ENCODE measurements around the gene MINK1.
"Not testable (repeated sequence)": the region's sequence is repeated elsewhere in the genome, so short reads cannot be mapped to it uniquely, and the experiment has no call there.

Gene MINK1

GRCh38 chr17:4850246-4850645 lies 17.1 kb downstream of the MINK1 start:
- Mint-ChIP-seq H3K4me3 (no peak overlapping the region), H3K27ac (no peak overlapping the region), H3K36me3 (peaks cover 3% of the 10 kb centered on the region), H3K4me1 (ENCODE audit: low read depth) (peaks cover 34% of the 10 kb centered on the region), H3K9me3 (ENCODE audit: low read depth) (no peaks in the 10 kb centered on the region), H3K27me3 (no peaks in the 10 kb centered on the region)

- Mint-ChIP-seq H3K27ac (no peak overlapping the region), H3K4me3 (peak overlapping the region; percentile 14), H3K4me1 (ENCODE audit: low read depth) (peaks cover 32% of the 10 kb centered on the region), H3K27me3 (no peaks in the 10 kb centered on the region), H3K36me3 (peaks cover 3% of the 10 kb centered on the region), H3K9me3 (ENCODE audit: low read depth) (no peaks in the 10 kb centered on the region)
These were observed 17.9 kb downstream of the MINK1 start for GRCh38 chr17:4851084-4851483.

- no peak overlapping the region for H3K27ac Mint-ChIP-seq
- no peak overlapping the region for H3K4me3 Mint-ChIP-seq
- H3K4me1 Mint-ChIP-seq (ENCODE audit: low read depth): peaks cover 30% of the 10 kb centered on the region
- H3K27me3 Mint-ChIP-seq: no peaks in the 10 kb centered on the region
- H3K36me3 Mint-ChIP-seq: peaks cover 1% of the 10 kb centered on the region
- no peaks in the 10 kb centered on the region for H3K9me3 Mint-ChIP-seq (ENCODE audit: low read depth)
These were observed 19.5 kb downstream of the MINK1 start for GRCh38 chr17:4852567-4853207.

- Mint-ChIP-seq H3K27ac (no peak overlapping the region), H3K27me3 (no peaks in the 10 kb centered on the region), H3K4me1 (ENCODE audit: low read depth) (peaks cover 30% of the 10 kb centered on the region), H3K4me3 (no peak overlapping the region), H3K9me3 (ENCODE audit: low read depth) (no peaks in the 10 kb centered on the region), H3K36me3 (peaks cover 3% of the 10 kb centered on the region)
These were observed 20.1 kb downstream of the MINK1 start for GRCh38 chr17:4853208-4853671.

- Mint-ChIP-seq H3K27ac (no peak overlapping the region), H3K4me1 (ENCODE audit: low read depth) (peaks cover 32% of the 10 kb centered on the region), H3K4me3 (no peak overlapping the region), H3K27me3 (no peaks in the 10 kb centered on the region), H3K9me3 (ENCODE audit: low read depth) (no peaks in the 10 kb centered on the region), H3K36me3 (peaks cover 3% of the 10 kb centered on the region)
These were observed 21.1 kb downstream of the MINK1 start for GRCh38 chr17:4854111-4854681.

- Mint-ChIP-seq H3K9me3 (ENCODE audit: low read depth) (no peaks in the 10 kb centered on the region), H3K27me3 (no peaks in the 10 kb centered on the region), H3K27ac (no peak overlapping the region), H3K36me3 (peaks cover 7% of the 10 kb centered on the region), H3K4me3 (no peak overlapping the region), H3K4me1 (ENCODE audit: low read depth) (peaks cover 24% of the 10 kb centered on the region)
These were observed 23.3 kb downstream of the MINK1 start for GRCh38 chr17:4856271-4856936.

- no peak overlapping the region for H3K4me3 Mint-ChIP-seq
- H3K4me1 Mint-ChIP-seq (ENCODE audit: low read depth): peaks cover 23% of the 10 kb centered on the region
- H3K36me3 Mint-ChIP-seq: peaks cover 7% of the 10 kb centered on the region
- no peaks in the 10 kb centered on the region for H3K27me3 Mint-ChIP-seq
- no peak overlapping the region for H3K27ac Mint-ChIP-seq
- H3K9me3 Mint-ChIP-seq (ENCODE audit: low read depth): no peaks in the 10 kb centered on the region
These were observed 23.8 kb downstream of the MINK1 start for GRCh38 chr17:4856937-4857314.

GRCh38 chr17:4857347-4857746 lies 24.2 kb downstream of the MINK1 start:
- H3K27me3 Mint-ChIP-seq; H3K9me3 Mint-ChIP-seq (ENCODE audit: low read depth); H3K4me3 Mint-ChIP-seq; H3K36me3 Mint-ChIP-seq; H3K27ac Mint-ChIP-seq: not testable (repeated sequence)
- peaks cover 19% of the 10 kb centered on the region for H3K4me1 Mint-ChIP-seq (ENCODE audit: low read depth)

- H3K4me1 Mint-ChIP-seq (ENCODE audit: low read depth): peaks cover 20% of the 10 kb centered on the region
- no peaks in the 10 kb centered on the region for H3K27me3 Mint-ChIP-seq
- peaks cover 7% of the 10 kb centered on the region for H3K36me3 Mint-ChIP-seq
These were observed 25.1 kb downstream of the MINK1 start for GRCh38 chr17:4858068-4858881.

GRCh38 chr17:4858882-4859260 lies 25.7 kb downstream of the MINK1 start:
- Mint-ChIP-seq H3K4me3 (no peak overlapping the region), H3K9me3 (ENCODE audit: low read depth) (no peaks in the 10 kb centered on the region), H3K27ac (no peak overlapping the region), H3K27me3 (no peaks in the 10 kb centered on the region), H3K4me1 (ENCODE audit: low read depth) (peaks cover 16% of the 10 kb centered on the region), H3K36me3 (peaks cover 7% of the 10 kb centered on the region)

More at GRCh38 chr17:4858068-4858881, 25.1 kb downstream of the MINK1 start:
- no peak overlapping the region for H3K4me3 Mint-ChIP-seq
- H3K27ac Mint-ChIP-seq: no peak overlapping the region
- H3K9me3 Mint-ChIP-seq (ENCODE audit: low read depth): no peaks in the 10 kb centered on the region

GRCh38 chr17:4859816-4860625 lies 26.9 kb downstream of the MINK1 start:
- peaks cover 9% of the 10 kb centered on the region for H3K4me1 Mint-ChIP-seq (ENCODE audit: low read depth)
- H3K9me3 Mint-ChIP-seq (ENCODE audit: low read depth): no peaks in the 10 kb centered on the region

GRCh38 chr17:4860651-4861050 lies 27.5 kb downstream of the MINK1 start:
- Mint-ChIP-seq H3K27ac (no peak overlapping the region), H3K9me3 (ENCODE audit: low read depth) (no peaks in the 10 kb centered on the region), H3K4me1 (ENCODE audit: low read depth) (peaks cover 9% of the 10 kb centered on the region), H3K4me3 (no peak overlapping the region), H3K36me3 (peaks cover 7% of the 10 kb centered on the region), H3K27me3 (no peaks in the 10 kb centered on the region)

More at GRCh38 chr17:4859816-4860625, 26.9 kb downstream of the MINK1 start:
- H3K4me3 Mint-ChIP-seq: no peak overlapping the region
- H3K27me3 Mint-ChIP-seq: no peaks in the 10 kb centered on the region
- H3K27ac Mint-ChIP-seq: no peak overlapping the region
- peaks cover 7% of the 10 kb centered on the region for H3K36me3 Mint-ChIP-seq

GRCh38 chr17:4861052-4861451 lies 27.9 kb downstream of the MINK1 start:
- peaks cover 9% of the 10 kb centered on the region for H3K4me1 Mint-ChIP-seq (ENCODE audit: low read depth)
- H3K36me3 Mint-ChIP-seq: peaks cover 7% of the 10 kb centered on the region
- H3K27ac Mint-ChIP-seq: no peak overlapping the region
- H3K4me3 Mint-ChIP-seq: no peak overlapping the region
- no peaks in the 10 kb centered on the region for H3K9me3 Mint-ChIP-seq (ENCODE audit: low read depth)
- no peaks in the 10 kb centered on the region for H3K27me3 Mint-ChIP-seq

- Mint-ChIP-seq H3K27ac (no peak overlapping the region), H3K9me3 (ENCODE audit: low read depth) (no peaks in the 10 kb centered on the region), H3K4me1 (ENCODE audit: low read depth) (peaks cover 6% of the 10 kb centered on the region), H3K4me3 (no peak overlapping the region), H3K36me3 (peaks cover 6% of the 10 kb centered on the region), H3K27me3 (no peaks in the 10 kb centered on the region)
These were observed 29.6 kb downstream of the MINK1 start for GRCh38 chr17:4862720-4863119.

Measured in activated naive CD8-positive, alpha-beta T cell (primary cell).